Measurements from ENCODE around the gene DNAJA1. TPM values are rescaled to one million over a fixed set of nuclear protein-coding genes. Genes with fewer than 3 reads are reported as not detected.
A peak's percentile ranks its signal among the peaks of the same experiment; 100 is the strongest.

The DNAJA1 gene
- total RNA-seq, 1 donor from 2014 or later = 149 TPM

DNA sequence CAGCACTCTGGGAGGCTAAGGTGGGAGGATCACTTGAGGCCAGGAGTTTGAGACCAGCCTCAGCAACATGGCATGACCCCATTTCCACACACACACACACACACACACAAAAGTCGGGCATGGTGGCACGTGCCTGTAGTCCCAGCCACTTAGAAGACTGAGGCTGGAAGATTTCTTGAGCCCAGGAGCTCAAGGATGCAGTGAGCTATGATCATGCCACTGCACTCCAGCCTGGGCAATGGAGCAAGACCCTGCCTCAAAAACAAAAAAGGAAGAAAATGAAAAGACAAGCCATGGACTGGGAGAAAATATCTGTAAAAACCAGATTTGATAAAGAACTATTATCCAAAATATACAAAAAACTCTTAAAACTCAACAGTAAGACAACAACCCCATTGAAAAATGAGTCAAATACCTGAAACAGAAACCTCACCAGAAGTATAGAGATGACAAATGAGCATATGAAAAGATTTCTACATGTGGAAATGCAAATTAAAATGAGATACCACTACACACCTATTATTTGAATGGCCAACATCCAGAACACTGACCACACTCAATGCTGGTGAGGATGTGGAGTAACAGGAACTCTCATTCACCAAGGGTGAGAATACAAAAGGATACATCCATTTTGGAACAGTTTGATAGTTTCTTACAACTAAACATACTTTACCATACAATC, 24.7 kb downstream of the DNAJA1 start:
- TF ChIP-seq, protein P1, sequence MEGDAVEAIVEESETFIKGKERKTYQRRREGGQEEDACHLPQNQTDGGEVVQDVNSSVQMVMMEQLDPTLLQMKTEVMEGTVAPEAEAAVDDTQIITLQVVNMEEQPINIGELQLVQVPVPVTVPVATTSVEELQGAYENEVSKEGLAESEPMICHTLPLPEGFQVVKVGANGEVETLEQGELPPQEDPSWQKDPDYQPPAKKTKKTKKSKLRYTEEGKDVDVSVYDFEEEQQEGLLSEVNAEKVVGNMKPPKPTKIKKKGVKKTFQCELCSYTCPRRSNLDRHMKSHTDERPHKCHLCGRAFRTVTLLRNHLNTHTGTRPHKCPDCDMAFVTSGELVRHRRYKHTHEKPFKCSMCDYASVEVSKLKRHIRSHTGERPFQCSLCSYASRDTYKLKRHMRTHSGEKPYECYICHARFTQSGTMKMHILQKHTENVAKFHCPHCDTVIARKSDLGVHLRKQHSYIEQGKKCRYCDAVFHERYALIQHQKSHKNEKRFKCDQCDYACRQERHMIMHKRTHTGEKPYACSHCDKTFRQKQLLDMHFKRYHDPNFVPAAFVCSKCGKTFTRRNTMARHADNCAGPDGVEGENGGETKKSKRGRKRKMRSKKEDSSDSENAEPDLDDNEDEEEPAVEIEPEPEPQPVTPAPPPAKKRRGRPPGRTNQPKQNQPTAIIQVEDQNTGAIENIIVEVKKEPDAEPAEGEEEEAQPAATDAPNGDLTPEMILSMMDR (conservative IDR thresholded peaks at IDR 0.05; ENCODE audit: low read depth, low read length) = no peak
- no peak for DNase-seq (ENCODE audit: low read depth)

DNA sequence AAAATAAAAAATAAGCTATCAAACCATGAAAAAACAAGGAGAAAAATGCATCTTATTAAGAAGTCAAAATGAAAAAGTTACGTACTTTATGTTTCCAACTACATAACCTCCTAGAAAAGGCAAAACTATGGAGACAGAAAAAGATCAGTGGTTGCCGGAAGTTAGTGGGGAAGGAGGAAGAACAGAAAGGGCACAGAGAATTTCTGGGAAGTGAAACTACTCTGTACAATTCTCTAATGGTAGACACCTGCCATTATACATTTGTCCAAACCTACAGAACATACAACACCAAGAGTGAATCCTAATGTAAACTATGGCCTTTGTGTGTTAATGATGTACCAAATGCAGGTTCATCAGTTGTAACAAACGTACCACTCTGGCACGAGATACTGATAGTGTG, 26.1 kb downstream of the DNAJA1 start:
- TF ChIP-seq, protein P1 (conservative IDR thresholded peaks at IDR 0.05; ENCODE audit: low read depth, low read length) = no peak
- no peak for DNase-seq (ENCODE audit: low read depth)
- no peak overlapping the region for H3K4me3 ChIP-seq (ENCODE audit: low read depth, low read length)

More for the DNA sequence above, 24.7 kb downstream of the DNAJA1 start:
- no peak overlapping the region for H3K4me3 ChIP-seq (ENCODE audit: low read depth, low read length)

DNA sequence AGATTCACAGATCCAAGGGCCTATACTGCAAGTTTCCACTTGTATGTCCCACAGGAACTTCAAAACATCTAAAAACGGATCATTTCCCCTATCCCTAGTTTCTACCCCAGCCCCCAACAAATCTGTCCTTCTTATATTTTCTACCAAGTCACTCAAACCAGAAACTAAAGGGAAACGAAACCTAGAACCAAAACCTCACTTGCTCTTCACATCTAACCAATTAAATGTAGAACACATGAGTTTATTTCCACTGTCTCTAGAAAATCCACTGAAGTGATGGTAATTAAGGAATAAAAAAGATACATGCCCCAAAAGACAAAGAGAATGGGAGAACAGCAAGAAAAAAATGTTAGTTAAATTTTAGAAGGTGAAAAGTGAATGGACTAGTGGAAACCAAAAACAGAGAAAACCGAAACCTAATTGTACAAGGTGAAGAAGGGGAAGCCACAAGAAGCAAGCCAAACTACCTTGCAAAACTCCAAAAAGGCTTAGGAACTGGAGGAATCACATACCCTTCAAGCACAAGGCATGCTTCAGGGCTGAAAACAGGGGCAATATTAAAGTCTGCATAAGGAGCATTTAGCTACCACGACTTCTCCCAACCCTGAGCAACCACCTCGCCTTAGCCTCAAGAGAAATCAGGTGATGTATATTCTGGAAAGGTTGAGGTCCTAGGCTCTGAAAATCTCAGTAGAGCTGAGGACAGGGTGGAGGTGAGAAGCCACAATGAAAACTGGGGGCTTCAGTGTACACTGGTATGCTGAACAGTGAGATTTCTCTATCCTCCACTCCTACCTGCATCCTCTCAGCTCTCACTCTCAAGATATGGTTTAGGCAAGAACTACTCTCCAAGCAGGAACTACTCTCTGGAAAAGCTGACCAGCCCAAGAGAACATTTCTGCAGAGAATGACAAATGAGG, 40.3 kb downstream of the DNAJA1 start:
- TF ChIP-seq, protein P1 (conservative IDR thresholded peaks at IDR 0.05; ENCODE audit: low read depth, low read length) = no peak
- DNase-seq (ENCODE audit: low read depth) = no peak
- no peak overlapping the region for H3K4me3 ChIP-seq (ENCODE audit: low read depth, low read length)

DNA sequence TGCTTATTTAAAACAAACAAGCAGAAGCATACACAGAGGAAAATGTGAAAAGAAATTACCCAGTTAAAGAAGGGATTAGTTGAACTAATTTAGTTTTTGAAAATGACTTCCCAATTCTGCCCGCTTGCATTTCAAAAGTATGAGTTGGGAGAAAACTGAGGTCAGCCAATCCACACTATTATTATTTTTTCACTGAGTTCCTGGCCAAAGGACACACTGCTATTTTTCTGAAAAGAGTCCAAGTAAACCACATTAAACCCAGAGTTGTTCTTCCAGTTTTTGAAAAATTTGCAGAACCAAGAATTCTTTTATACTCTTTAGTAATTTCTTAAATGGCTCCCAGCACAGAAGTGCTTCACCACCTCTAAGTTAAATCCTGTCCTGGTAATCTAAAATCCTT, 43.9 kb downstream of the DNAJA1 start:
- TF ChIP-seq, protein P1 (conservative IDR thresholded peaks at IDR 0.05; ENCODE audit: low read depth, low read length) = no peak
- no peak for DNase-seq (ENCODE audit: low read depth)
- H3K4me3 ChIP-seq (ENCODE audit: low read depth, low read length) = no peak overlapping the region

- peak; percentile 80 for DNase-seq (ENCODE audit: low read depth)
- TF ChIP-seq, protein P1 (conservative IDR thresholded peaks at IDR 0.05; ENCODE audit: low read depth, low read length) = no peak
- peak within 1 kb of the TSS; percentile 67 for H3K4me3 ChIP-seq (ENCODE audit: low read depth, low read length)
Measured at GRCh38 chr9:33076046-33077004, 51.3 kb downstream of the DNAJA1 start, which contains the start of gene SMU1. SMU1 (minus strand) TSS chr9:33076674; CDS start chr9:33076608, 66 bp downstream.

GRCh38 chr9:33080534-33080933, 55.5 kb downstream of the DNAJA1 start:
- TF ChIP-seq, protein P1 (conservative IDR thresholded peaks at IDR 0.05; ENCODE audit: low read depth, low read length) = no peak
- H3K4me3 ChIP-seq (ENCODE audit: low read depth, low read length) = no peak overlapping the region
- no peak for DNase-seq (ENCODE audit: low read depth)
